Measurements from ENCODE around the gene ENPP7.

The ENPP7 gene

GRCh38 chr17:79730769-79731483 lies at the start of gene ENPP7:
TSS of gene ENPP7 (plus strand) at chr17:79730943. CDS start at chr17:79731140, 197 bp downstream.
- no peak within 1 kb of the TSS for H3K4me3 ChIP-seq (ENCODE audit: low read depth, low read length)
- DNase-seq (ENCODE audit: low read depth): no peak
- TF ChIP-seq MAX (IDR thresholded peaks at IDR 0.05; ENCODE audit: low read depth, low read length) (no peak), CTCF (IDR thresholded peaks at IDR 0.05; ENCODE audit: low read depth, low read length) (no peak), POLR2A (IDR thresholded peaks at IDR 0.05; ENCODE audit: extremely low read depth, insufficient read length) (no peak), MYC (IDR thresholded peaks at IDR 0.05; ENCODE audit: low read depth, low read length) (no peak)

- TF ChIP-seq CTCF (IDR thresholded peaks at IDR 0.05; ENCODE audit: low read depth, low read length) (no peak), POLR2A (IDR thresholded peaks at IDR 0.05; ENCODE audit: extremely low read depth, insufficient read length) (no peak), MAX (IDR thresholded peaks at IDR 0.05; ENCODE audit: low read depth, low read length) (no peak), MYC (IDR thresholded peaks at IDR 0.05; ENCODE audit: low read depth, low read length) (no peak)
- no peak for DNase-seq (ENCODE audit: low read depth)
- no peak overlapping the region for H3K4me3 ChIP-seq (ENCODE audit: low read depth, low read length)
Measured at GRCh38 chr17:79681101-79681621, 49.6 kb upstream of the ENPP7 start.

- DNase-seq (ENCODE audit: low read depth): no peak
- TF ChIP-seq CTCF (IDR thresholded peaks at IDR 0.05; ENCODE audit: low read depth, low read length): no peak
- no peak for TF ChIP-seq POLR2A (IDR thresholded peaks at IDR 0.05; ENCODE audit: extremely low read depth, insufficient read length)
- no peak for TF ChIP-seq MYC (IDR thresholded peaks at IDR 0.05; ENCODE audit: low read depth, low read length)
- TF ChIP-seq MAX (IDR thresholded peaks at IDR 0.05; ENCODE audit: low read depth, low read length): no peak
- no peak overlapping the region for H3K4me3 ChIP-seq (ENCODE audit: low read depth, low read length)
Measured at GRCh38 chr17:79681628-79682261, 49.0 kb upstream of the ENPP7 start.

- no peak for DNase-seq (ENCODE audit: low read depth)
- no peak for TF ChIP-seq MAX (IDR thresholded peaks at IDR 0.05; ENCODE audit: low read depth, low read length)
- no peak overlapping the region for H3K4me3 ChIP-seq (ENCODE audit: low read depth, low read length)
Measured at GRCh38 chr17:79683365-79683764, 47.4 kb upstream of the ENPP7 start.

- H3K4me3 ChIP-seq (ENCODE audit: low read depth, low read length): no peak overlapping the region
- DNase-seq (ENCODE audit: low read depth): no peak
- TF ChIP-seq CTCF (IDR thresholded peaks at IDR 0.05; ENCODE audit: low read depth, low read length) (no peak), MYC (IDR thresholded peaks at IDR 0.05; ENCODE audit: low read depth, low read length) (no peak), MAX (IDR thresholded peaks at IDR 0.05; ENCODE audit: low read depth, low read length) (no peak), POLR2A (IDR thresholded peaks at IDR 0.05; ENCODE audit: extremely low read depth, insufficient read length) (no peak)
Measured at GRCh38 chr17:79684132-79684985, 46.4 kb upstream of the ENPP7 start.

All from NB4 (cell line).